NCI-H1417 (cell line): ENCODE measurements around the gene MAG.
"Not testable (repeated sequence)": the region's sequence is repeated elsewhere in the genome, so short reads cannot be mapped to it uniquely, and the experiment has no call there.

Source experiments
- DNase-seq, 3 experiments: peaks; one replicate each; lab custom pipeline; 2025; lab: John Stamatoyannopoulos, UW

The MAG gene

DNA sequence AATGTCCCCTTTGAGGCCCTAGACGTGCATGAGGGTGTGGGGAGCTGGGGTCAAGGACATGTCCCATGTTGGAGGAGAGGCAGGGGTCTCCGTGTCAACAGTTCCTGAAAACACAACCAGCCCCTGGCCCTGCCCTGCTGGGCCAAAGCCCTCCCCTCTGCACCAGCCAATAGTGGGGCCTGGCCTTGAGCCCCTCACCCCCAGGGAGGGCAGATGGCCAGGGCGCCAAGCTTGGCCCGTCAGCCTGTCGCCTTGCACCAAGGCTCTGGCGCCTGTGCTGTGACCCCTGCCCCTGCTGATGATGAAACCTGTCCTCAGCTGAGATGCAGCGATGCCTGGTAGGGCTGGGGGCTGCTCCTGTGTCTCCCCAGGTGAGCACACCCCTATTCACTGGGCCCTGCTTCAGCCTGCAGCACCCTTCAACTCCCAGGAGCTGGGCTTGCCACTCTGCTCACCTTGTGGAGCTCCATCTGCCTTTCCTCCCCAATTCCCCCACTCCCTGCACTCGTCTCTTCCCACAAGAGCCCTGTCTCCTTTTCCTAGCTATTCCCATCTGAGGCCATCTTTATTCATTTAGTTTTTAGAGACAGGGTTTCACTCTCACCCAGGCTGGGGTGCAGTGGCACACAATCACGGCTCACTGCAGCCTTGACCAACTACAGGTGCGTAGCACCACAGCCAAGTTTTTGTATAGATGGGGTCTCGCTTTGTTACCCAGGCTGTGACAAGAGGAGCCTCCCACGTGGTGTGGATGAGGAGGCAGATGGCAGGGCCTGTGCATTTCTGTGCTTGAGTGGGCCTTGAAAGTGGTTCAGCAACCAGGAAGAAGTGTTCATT, 11.8 kb upstream of the MAG start:
- no peak for DNase-seq

DNA sequence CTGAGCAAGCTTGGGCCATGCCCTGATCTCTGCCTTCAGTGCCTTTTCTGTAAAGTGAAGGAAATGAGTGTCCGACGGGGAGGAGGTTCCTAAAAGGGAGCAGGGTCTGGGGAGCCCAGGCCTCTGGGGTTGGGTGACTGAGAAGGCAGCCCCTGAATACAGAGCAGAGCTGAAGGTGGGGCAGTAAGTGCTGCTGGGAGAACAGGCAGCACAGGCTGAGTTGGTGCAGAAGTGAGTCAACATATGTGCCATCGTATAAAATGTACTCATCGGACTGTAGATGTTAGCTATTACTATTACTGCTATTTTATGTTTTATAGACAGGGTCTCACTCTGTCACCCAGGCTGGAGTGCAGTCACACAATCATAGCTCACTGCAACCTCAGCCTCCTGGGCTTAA, 10.7 kb upstream of the MAG start:
- DNase-seq, result no peak

DNA sequence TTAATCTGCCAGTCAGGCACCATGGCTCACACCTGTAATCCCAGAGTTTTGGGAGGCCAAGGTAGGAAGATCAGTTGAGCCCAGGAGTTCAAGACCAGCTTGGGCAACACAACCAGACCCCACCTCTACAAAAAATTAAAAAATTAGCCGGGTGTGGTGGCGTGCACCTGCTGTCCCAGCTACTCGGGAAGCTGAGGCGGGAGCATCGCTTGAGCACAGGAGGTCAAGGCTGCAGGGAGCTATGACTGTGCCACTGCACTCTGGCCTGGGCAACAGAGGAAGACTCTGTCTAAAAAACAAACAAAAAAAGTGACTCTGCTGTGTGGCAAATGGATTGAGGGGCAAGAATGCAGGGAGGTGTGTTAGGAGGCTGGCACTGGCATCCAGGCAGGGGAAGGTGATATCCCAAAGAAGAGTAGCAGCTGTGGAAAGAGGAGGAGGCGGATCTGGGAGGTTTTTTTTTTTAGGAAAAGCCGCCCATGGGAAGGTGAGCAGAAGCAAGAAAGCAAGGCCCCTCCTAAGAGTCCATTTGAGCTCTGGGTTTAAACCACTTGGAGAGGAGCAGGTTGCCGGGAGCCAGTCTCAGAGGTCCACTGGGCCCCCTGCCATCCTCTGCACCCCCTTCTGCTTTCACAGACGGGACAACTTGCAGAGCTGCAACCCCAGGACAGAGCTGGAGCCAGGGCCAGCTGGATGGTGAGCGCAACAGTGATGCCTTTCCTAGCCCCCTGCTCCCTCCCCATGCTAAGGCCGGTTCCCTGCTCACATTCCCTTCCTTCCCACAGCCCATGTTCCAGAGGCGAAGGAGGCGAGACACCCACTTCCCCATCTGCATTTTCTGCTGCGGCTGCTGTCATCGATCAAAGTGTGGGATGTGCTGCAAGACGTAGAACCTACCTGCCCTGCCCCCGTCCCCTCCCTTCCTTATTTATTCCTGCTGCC, 7.5 kb upstream of the MAG start:
- DNase-seq, result no peak

DNA sequence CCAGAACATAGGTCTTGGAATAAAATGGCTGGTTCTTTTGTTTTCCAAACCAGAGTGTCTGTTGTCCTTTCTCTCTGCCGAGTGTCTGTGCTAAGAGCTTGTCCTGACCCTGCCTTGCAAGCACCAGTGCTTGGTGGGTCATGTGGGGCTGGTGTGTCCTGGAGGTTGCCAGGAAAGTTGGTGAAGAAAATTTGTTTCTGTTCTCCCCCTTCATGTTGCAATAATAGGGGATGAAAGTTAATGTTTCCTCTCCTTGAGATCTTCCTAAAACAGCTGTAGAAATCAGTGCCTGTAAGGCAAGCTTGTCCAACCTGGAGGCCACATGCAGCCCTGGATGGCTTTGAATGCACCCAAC, 6.9 kb upstream of the MAG start:
- no peak for DNase-seq

DNA sequence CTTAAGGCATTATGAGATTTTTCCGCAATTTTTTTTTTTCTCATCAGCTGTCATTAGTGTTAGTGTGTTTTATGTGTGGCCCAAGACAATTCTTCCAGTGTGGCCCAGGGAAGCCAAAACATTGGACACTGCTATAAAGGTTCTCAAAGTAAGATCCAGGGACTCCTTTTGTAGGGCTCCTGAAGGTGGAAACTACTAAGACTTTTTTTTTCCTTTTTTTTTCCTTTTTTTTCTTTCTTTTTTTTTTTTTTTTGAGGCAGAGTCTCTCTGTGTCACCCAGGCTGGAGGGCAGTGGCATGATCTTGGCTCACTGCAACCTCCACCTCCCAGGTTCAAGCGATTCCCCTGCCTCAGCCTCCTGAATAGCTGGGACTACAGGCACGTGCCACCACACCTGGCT, 6.5 kb upstream of the MAG start:
- DNase-seq, result not testable (repeated sequence)

GRCh38 chr19:35286101-35286500, 5.9 kb upstream of the MAG start:
- DNase-seq, result not testable (repeated sequence)

- DNase-seq, result no peak
These were observed 4.2 kb upstream of the MAG start for GRCh38 chr19:35287713-35288112.

GRCh38 chr19:35288331-35288730, 3.6 kb upstream of the MAG start:
- DNase-seq, result no peak

DNA sequence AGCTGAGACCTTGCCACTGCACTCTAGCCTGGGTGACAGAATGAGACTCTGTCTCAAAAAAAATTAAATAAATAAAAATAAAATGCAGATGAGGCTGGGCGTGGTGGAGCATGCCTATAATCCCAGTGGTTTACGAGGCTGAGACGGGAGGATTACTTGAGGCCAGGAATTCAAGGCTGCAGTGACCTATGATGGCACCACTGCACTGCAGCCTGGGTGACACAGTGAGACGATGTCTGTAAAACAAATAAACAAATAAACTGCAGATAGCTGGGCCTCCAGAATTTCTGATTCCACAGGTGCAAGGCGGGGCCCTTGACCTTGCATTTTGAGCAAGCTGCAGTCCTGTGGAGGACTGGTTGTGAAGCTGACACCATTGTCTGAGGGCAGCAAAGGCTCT, 3.1 kb upstream of the MAG start:
- DNase-seq, result no peak

GRCh38 chr19:35290381-35291127, 1.4 kb upstream of the MAG start:
- no peak for DNase-seq

DNA sequence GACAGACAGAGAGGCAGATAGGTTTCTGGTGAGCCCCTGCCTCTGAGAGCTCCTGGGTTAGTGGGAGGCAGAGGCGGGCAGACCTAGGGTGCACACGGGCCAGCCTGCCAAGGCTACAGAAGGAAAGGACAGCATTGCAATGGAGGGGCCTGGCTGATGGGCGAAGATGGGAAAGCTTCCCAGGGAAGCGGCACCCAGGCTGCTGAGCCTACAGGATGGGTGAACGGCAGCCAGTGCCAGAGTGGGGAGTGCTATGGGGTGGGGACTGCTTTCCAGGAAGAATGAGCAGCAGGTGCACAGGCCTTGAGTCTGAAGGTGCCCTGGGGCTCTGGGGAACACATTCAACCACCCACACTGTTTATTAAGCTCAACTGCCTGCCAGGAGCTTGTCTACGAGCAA, 702 bp upstream of the MAG start:
- DNase-seq, result peak in 2 of 3 experiments; percentile 11 to 50

- peak in 1 of 3 experiments; percentile 19 for DNase-seq
These were observed 731 bp downstream of the MAG start for GRCh38 chr19:35292421-35293362.

- no peak for DNase-seq
These were observed 1.4 kb downstream of the MAG start for GRCh38 chr19:35293363-35293739.

DNA sequence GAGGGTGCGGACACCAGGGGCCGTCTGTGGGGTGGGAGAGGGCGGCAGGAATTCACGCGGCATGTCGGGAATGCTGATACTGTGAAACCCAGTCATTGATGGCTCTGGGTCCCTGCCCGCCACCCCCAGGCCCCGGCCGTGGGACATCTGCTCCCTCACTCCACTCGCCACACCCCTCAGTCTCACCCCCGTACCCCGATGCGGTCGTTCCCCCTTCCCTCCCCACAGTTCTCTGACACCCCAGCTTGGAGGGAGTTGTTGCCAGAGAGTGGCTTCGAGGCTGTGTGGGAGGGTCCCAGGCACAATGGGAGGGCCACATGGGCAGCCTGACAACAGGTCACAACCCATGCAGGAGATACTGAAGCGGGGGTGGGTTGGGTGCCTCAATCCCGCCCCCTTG, 1.8 kb downstream of the MAG start:
- no peak for DNase-seq

- peak in 1 of 3 experiments; percentile 34 for DNase-seq
These were observed 2.4 kb downstream of the MAG start for GRCh38 chr19:35294328-35294727.

- DNase-seq, result no peak
These were observed 3.2 kb downstream of the MAG start for GRCh38 chr19:35294859-35295791.

DNA sequence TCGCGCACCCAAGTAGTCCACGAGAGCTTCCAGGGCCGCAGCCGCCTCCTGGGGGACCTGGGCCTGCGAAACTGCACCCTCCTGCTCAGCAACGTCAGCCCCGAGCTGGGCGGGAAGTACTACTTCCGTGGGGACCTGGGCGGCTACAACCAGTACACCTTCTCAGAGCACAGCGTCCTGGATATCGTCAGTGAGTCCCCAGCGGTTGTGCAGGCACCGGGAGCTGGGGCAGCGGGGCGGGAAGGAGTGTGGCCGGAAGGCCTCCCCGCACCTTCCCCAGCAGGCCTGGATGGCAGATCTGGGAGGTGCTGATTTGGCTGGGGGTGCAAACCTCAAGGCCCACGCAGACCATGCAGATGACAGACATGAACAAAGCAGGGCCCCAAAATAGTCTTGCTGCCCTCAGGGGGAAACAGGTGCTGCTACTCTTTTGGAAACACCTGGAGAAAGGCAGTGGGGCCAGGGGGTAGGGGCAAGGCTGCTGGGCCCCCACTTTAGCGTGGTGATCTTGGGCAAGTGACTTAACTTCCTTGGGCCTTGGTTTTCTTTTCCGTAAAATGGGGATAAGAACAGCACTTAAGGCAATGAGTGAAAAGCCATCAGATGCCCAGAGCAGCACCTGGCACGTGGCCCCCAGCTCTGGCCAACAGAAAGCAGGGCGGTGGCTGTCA, 4.0 kb downstream of the MAG start:
- DNase-seq, result no peak

DNA sequence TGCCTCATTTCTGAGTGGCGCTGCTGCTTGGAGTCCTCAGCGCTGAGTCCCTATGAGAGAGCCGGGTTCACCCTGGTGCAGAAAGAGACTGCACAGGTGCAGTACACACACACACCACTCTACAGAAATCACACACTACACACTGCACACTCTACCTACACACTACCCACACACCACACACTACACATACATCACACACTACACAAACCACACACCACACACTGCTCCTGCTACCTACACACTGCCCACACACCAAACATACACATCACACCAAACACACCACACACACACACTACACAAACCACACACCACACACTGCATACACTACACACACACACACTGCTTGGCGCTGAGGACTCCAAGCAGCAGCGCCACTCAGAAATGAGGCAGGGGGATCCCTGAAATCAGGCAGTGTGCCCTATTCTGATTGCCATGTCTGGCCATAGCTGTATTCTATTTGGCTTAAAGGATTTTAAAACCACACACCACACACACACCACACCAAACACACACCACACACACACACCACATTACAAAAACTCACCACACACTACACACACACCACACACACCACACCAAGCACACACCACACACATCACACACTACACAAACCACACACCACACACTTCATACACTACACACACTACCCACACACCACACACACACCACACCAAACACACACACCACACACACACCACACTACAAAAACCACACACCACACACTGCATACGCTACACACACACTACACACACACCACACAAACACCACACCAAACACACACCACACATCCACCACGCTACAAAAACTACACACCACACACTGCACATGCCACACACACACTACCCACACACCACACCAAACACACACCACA, 4.9 kb downstream of the MAG start:
- DNase-seq, result no peak

DNA sequence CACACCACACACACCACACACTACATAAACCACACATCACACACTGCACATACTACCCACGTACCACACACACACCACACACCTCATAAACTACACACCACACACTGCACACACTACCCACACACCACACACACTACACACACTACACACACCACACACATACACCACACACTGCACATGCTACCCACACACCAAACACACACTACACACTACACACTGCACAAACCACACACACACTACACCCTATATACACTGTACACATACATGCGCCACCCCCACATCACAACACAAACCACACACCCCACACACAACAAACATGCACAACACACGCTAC, 5.5 kb downstream of the MAG start:
- no peak for DNase-seq
